NCI-H82 treated with DMSO at 0.1 percent for 48 hours (cell line): ENCODE results near the gene OASL.

ENCODE experiments used
- DNase-seq: peaks from one replicate; lab custom pipeline; 2025; ENCODE audit not compliant: unreplicated experiment; lab: John Stamatoyannopoulos, UW

OASL gene

DNA sequence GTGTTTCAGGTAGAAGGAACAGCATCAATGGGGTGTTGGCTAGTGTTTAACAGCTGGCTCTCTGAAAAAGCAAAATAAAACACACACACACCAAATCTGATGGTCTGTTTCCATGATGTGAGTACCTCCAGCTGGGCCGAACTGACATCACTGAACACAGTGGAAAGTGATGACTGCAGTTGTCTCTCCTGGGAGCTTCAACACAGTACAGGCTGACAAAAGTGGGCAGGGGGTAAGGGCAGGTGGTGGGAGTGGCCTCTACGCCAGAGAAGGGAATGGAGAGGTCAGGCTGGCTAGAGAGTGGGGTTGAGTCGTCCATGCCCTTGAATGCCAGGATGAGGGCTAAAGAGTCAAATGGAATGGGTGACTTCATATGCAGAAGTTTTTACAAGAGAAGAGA lies 68.7 kb downstream of the OASL start:
- DNase-seq: no peak
